ENCODE results near the gene MOCS3.
A peak's percentile ranks its signal among the peaks of the same experiment; 100 is the strongest.
"Not testable (repeated sequence)": the region's sequence is repeated elsewhere in the genome, so short reads cannot be mapped to it uniquely, and the experiment has no call there.

Gene MOCS3

DNA sequence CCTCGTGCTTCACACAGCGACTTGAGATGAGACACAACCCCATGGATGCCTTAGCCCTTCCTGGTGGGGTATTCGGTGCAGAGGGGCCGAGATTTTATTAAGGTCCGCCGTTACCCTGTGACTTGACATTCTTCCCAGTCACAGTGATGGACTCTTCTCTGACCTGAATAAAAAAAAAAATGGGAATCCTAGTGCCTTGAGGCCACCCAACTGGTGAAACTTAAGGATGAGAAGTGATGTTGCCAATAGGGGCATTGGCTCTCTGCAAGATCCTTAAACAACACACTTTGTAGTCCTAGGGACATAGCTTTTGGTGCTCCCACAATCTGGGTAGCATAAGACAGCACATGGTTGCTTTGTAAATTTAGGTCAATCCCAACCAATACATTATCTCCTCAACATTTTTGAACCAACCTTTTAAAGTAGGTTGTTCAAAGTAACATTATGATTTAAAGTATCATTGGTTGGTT lies 26.6 kb upstream of the MOCS3 start:
- DNase-seq (ENCODE audit: low read depth in 2 of 2, low spot score in 1 of 2): no peak

DNA sequence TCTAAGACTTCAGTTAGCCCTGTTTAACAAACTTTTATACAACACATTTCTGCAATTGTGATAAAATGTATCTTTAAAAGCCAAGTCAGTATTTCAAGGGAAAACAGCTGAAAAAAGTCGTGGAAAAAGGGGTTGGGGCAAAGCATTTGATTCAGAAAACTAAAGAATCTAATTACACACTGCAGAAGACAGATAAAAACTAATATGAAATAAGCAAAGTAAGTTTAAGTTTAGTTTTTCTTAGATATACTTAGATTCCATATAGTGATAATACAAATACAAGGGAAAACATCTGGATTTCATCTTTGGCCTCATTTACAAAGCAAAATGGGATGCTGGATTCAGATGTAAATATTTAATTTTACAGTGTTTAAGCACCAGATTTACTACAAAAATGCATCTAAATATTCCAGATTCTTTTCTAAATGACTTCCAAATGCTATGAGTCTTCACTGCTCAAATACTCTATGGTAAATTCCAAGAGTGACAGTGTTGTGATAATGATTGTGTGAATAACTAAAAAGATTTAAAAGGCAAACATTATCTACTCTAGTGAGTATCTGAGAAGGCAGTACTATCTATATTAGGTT lies 25.8 kb upstream of the MOCS3 start:
- DNase-seq (ENCODE audit: low read depth in 2 of 2, low spot score in 1 of 2): no peak

- no peak for DNase-seq (ENCODE audit: low read depth in 2 of 2, low spot score in 1 of 2)
These were observed 25.0 kb upstream of the MOCS3 start for GRCh38 chr20:50933589-50933988.

- no peak for DNase-seq (ENCODE audit: low read depth in 2 of 2, low spot score in 1 of 2)
These were observed 15.5 kb upstream of the MOCS3 start for GRCh38 chr20:50943069-50943468.

- DNase-seq (ENCODE audit: low read depth in 2 of 2, low spot score in 1 of 2): no peak
These were observed 10.4 kb upstream of the MOCS3 start for GRCh38 chr20:50948132-50948785.

- no peak for DNase-seq (ENCODE audit: low read depth in 2 of 2, low spot score in 1 of 2)
These were observed 5.4 kb upstream of the MOCS3 start for GRCh38 chr20:50953196-50953595.

GRCh38 chr20:50953821-50954220 lies 4.8 kb upstream of the MOCS3 start:
- DNase-seq (ENCODE audit: low read depth in 2 of 2, low spot score in 1 of 2): no peak

DNA sequence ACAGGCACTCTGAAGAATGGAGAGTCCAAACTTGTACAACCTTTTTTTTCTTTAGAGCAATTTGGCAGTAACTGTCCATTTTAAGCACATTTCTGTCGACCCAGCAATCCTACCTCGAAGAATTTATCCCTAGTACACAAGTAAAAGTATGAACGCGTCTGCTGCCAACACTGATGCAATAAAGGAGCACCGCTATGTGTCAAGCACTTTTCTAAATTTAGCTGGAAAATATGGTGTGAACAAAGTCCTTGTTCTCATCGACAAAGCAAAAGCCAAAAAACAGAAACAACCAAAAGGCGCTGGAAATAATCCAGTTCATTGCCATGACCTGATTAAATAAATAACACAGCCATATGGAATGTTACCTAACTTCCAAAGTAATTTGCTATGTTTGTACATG lies 1.3 kb upstream of the MOCS3 start:
- no peak for DNase-seq (ENCODE audit: low read depth in 2 of 2, low spot score in 1 of 2)

GRCh38 chr20:50957798-50958614 lies 612 bp upstream of the MOCS3 start, which contains the start of gene DPM1:
DPM1 (minus strand) TSS chr20:50958532; CDS start chr20:50958523, 9 bp downstream.
- peak; percentile 70 to 83 for DNase-seq (ENCODE audit: low read depth in 2 of 2, low spot score in 1 of 2)

GRCh38 chr20:50959543-50960126 lies 1.0 kb downstream of the MOCS3 start:
- DNase-seq (ENCODE audit: low read depth in 2 of 2, low spot score in 1 of 2): no peak

- no peak for DNase-seq (ENCODE audit: low read depth in 2 of 2, low spot score in 1 of 2)
These were observed 9.0 kb downstream of the MOCS3 start for GRCh38 chr20:50967586-50967985.

GRCh38 chr20:50968289-50968688 lies 9.7 kb downstream of the MOCS3 start:
- no peak for DNase-seq (ENCODE audit: low read depth in 2 of 2, low spot score in 1 of 2)

DNA sequence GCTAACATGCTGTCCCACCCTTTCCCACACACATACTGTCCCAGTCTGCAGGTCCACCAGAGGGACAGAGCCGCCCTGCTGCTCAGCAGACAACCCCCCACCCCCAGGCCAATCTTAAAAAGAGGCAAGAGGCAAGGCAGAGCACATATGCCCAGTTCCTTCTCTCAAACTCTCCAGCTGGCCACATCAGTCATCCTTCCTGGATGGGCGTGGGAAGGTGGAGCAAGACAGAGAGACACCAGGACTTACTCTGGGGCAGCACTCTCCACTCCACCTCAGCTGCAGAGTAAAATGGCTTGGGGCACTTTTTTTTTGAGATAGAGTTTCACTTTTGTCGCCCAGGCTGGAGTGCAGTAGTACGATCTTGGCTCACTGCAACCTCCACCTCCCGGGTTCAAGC lies 10.8 kb downstream of the MOCS3 start:
- DNase-seq (ENCODE audit: low read depth in 2 of 2, low spot score in 1 of 2): no peak

- DNase-seq (ENCODE audit: low read depth in 2 of 2, low spot score in 1 of 2): no peak
These were observed 11.3 kb downstream of the MOCS3 start for GRCh38 chr20:50969912-50970311.

DNA sequence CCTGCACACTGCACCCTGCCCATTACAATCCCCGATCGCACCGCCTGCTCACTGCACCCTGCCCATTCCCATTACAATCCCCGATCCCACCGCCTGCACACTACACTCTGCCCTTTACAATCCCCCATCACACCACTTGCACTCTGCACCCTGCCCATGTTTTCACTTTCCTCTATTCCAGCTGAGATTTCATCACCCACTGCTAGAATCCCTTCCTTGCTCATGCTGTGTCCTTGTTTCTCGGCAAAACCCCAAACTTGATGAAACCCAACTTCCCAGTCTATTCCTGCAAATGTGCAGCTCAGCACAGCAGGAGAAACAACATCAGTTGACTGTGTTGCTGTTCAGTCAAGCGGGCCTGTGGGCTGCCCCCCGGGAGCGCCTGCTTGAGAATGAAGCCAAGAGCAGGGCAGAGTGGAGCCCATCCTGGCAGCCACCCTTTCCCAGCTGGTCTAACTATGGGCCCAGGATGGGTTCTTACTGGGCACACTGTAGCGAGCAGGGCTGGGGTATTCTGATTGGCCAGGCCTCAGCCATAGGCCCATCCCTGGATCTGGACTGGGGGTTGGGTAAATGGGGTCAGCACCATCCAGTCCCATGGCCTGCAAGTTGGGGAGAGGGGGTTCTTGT lies 17.2 kb downstream of the MOCS3 start:
- DNase-seq (ENCODE audit: low read depth in 2 of 2, low spot score in 1 of 2): no peak

DNA sequence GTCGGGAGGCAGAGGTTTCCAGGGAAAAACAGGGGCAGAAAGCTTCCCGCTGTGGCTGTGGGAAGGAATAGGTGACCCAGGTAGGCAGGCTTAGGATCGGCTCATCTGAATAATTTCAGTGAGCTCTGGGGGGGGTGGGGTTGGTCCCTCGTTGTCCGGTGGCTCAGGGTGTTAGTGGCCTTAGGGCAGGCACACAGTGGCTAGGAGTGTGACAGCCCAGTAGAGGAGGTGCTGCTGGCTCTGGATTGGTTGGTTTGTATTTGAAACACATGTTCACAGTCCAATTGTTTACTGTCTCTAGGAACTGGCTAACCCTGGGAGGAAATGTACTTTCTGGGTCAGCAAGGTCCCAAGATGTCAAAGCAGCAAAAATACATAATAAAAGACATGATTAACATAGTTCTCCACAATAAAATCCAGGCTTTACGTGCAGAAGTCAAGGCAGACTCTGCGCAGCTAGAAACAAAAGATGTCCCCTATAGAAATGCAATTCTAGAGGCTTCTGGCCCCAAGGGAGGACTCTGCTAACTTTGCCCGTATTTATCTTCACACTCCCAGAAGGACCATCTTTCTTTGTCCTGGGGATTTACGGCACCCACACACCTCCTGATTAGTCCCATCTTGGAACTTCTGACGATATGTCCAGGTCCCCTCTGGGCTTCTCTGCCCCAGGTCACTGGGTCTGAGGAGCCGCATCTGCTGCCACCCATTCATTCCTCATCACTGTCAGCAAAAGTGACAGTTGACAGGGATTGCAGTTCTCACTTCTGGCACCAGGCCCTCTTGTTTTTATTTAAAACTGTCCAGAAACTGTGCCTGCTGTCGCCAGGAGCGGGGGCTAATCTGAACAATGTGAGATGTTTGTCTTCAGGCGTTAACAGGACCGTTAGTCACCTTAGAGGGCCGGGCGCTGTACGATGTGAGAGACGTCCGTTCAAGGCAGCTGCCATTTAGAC lies 18.7 kb downstream of the MOCS3 start:
- no peak for DNase-seq (ENCODE audit: low read depth in 2 of 2, low spot score in 1 of 2)

DNA sequence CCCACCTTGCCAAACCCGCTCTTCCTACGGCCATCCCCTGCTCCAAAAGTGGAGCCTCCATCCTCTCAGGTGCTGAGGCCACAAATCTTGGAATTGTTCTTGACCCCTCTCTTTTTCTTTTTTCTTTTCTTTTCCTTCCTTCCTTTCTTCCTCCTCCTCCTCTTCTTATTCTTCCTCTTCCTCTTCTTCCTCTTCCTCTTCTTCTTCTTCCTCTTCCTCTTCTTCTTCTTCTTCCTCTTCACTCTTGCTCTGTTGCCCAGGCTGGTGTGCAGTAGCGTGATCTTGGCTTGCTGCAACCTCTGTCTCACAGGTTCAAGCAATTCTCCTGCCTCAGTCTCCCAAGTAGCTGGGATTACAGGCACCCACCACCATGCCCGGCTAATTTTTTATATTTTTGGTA lies 19.9 kb downstream of the MOCS3 start:
- DNase-seq (ENCODE audit: low read depth in 2 of 2, low spot score in 1 of 2): not testable (repeated sequence)

GRCh38 chr20:50980071-50980681 lies 21.6 kb downstream of the MOCS3 start:
- no peak for DNase-seq (ENCODE audit: low read depth in 2 of 2, low spot score in 1 of 2)

- peak in 1 of 2 donors; percentile 49 for DNase-seq (ENCODE audit: low read depth in 2 of 2, low spot score in 1 of 2)
These were observed 22.5 kb downstream of the MOCS3 start for GRCh38 chr20:50980851-50981713.
